Activated T-helper 2 cell treated with anti-CD3 and anti-CD28 coated beads, Interferon-gamma antibody, Interleukin-2, Interleukin-4, amounts not matched to agents 10 μg/mL and 5 μg/mL and 100 μg/mL, durations not matched to agents 14 hours and 24 hours and 36 hours (primary cell): ENCODE data around the gene PCGF2. TPM values are rescaled to one million over a fixed set of nuclear protein-coding genes. Genes with fewer than 3 reads are reported as not detected.

Source experiments
- DNase-seq: peaks from one replicate; pipeline ENCODE4 v3.0.0; 2021; ENCODE audit warnings: low spot score
- H3K27ac Mint-ChIP-seq: one replicate; pipeline ENCODE4 v1.8.0; 2021; ENCODE audit warnings: mixed read lengths
- H3K27me3 Mint-ChIP-seq: one replicate; pipeline ENCODE4 v1.8.0; 2021; ENCODE audit warnings: low read depth, mixed read lengths
- H3K36me3 Mint-ChIP-seq: one replicate; pipeline ENCODE4 v1.8.0; 2021; ENCODE audit warnings: low read depth, mixed read lengths
- H3K4me1 Mint-ChIP-seq: one replicate; pipeline ENCODE4 v1.8.0; 2021; ENCODE audit warnings: low read depth, mixed read lengths
- H3K4me3 Mint-ChIP-seq: one replicate; pipeline ENCODE4 v1.8.0; 2021; ENCODE audit warnings: low read depth, mild to moderate bottlenecking, moderate library complexity, mixed read lengths
- H3K9me3 Mint-ChIP-seq: one replicate; pipeline ENCODE4 v1.8.0; 2021; ENCODE audit warnings: mixed read lengths
- intact Hi-C: fragments of 100-400 bp; cut with micrococcal nuclease; formaldehyde crosslinking; loops from one replicate; pipeline ENCODE4 v1.15.1; 2023
- total RNA-seq: library from RNA; stranded (reverse); gene quantifications from 2 replicates; pipeline ENCODE4 v1.2.3, GENCODE V29; 2022

Gene PCGF2
- total RNA-seq, 1 donor from 2014 or later, result 5.8 TPM

DNA sequence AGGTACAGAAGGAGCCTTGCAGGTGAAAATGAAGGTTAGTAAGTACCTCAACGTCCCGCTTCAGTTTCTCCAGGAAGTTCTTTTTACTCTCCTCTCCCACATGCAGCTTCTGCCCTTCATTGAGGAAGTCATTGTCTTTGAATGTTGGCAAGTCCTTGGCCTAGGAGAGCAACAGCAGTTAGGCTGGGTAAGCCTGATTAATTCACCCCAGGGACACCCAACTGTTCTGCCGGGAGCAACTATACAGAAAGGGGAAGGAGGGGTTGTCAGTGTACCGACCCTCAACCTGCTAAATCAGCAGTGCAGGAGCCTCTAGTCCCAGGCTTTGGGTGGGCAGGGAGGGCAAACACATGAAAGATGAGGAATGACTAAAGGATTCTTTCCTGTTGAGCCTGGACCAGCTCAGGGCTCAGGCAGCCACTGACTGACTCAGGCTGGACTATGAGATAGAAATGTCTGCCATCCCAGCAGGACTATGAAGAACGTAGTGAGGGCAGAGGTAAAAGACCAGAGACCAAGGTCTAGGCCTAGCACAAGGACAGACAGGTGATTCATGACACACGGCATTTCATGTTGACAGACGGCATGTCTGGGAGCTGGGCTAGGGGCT is 29.6 kb upstream of the PCGF2 start:
- H3K4me1 Mint-ChIP-seq, result no peaks in the 10 kb centered on the region
- intact Hi-C loops, result no loop called here
- no peak overlapping the region for H3K27ac Mint-ChIP-seq
- no peak for DNase-seq
- H3K9me3 Mint-ChIP-seq, result no peaks in the 10 kb centered on the region
- H3K4me3 Mint-ChIP-seq, result no peak overlapping the region
- H3K36me3 Mint-ChIP-seq, result peaks cover 60% of the 10 kb centered on the region
- H3K27me3 Mint-ChIP-seq, result no peaks in the 10 kb centered on the region

GRCh38 chr17:38773258-38773657 is 25.1 kb upstream of the PCGF2 start:
- Mint-ChIP-seq H3K4me3 (no peak overlapping the region), H3K27me3 (no peaks in the 10 kb centered on the region), H3K4me1 (no peaks in the 10 kb centered on the region), H3K36me3 (peaks cover 57% of the 10 kb centered on the region), H3K9me3 (no peaks in the 10 kb centered on the region), H3K27ac (no peak overlapping the region)
- intact Hi-C loops, result no loop called here
- DNase-seq, result no peak

- Mint-ChIP-seq H3K4me1 (peaks cover 2% of the 10 kb centered on the region), H3K27ac (no peak overlapping the region), H3K9me3 (no peaks in the 10 kb centered on the region), H3K4me3 (no peak overlapping the region), H3K27me3 (no peaks in the 10 kb centered on the region), H3K36me3 (peaks cover 80% of the 10 kb centered on the region)
- DNase-seq, result no peak
- intact Hi-C loops, result no loop called here
Measured at GRCh38 chr17:38768417-38768816, 20.3 kb upstream of the PCGF2 start.

- no peak overlapping the region for H3K4me3 Mint-ChIP-seq
- H3K27ac Mint-ChIP-seq, result no peak overlapping the region
- H3K4me1 Mint-ChIP-seq, result peaks cover 8% of the 10 kb centered on the region
- intact Hi-C loops, result no loop called here
- no peaks in the 10 kb centered on the region for H3K9me3 Mint-ChIP-seq
- H3K27me3 Mint-ChIP-seq, result no peaks in the 10 kb centered on the region
- peaks cover 83% of the 10 kb centered on the region for H3K36me3 Mint-ChIP-seq
- no peak for DNase-seq
Measured at GRCh38 chr17:38766341-38766740, 18.2 kb upstream of the PCGF2 start.

GRCh38 chr17:38762231-38762630 is 14.1 kb upstream of the PCGF2 start:
- no peak overlapping the region for H3K4me3 Mint-ChIP-seq
- no peaks in the 10 kb centered on the region for H3K27me3 Mint-ChIP-seq
- peaks cover 12% of the 10 kb centered on the region for H3K4me1 Mint-ChIP-seq
- intact Hi-C loops, result no loop called here
- H3K36me3 Mint-ChIP-seq, result peaks cover 79% of the 10 kb centered on the region
- H3K9me3 Mint-ChIP-seq, result no peaks in the 10 kb centered on the region
- H3K27ac Mint-ChIP-seq, result no peak overlapping the region
- no peak for DNase-seq

GRCh38 chr17:38761612-38762011 is 13.5 kb upstream of the PCGF2 start:
- Mint-ChIP-seq H3K4me1 (peaks cover 9% of the 10 kb centered on the region), H3K27ac (peak overlapping the region; percentile 51), H3K4me3 (no peak overlapping the region), H3K36me3 (peaks cover 75% of the 10 kb centered on the region), H3K27me3 (no peaks in the 10 kb centered on the region), H3K9me3 (no peaks in the 10 kb centered on the region)
- no peak for DNase-seq
- intact Hi-C loops, result no loop called here

DNA sequence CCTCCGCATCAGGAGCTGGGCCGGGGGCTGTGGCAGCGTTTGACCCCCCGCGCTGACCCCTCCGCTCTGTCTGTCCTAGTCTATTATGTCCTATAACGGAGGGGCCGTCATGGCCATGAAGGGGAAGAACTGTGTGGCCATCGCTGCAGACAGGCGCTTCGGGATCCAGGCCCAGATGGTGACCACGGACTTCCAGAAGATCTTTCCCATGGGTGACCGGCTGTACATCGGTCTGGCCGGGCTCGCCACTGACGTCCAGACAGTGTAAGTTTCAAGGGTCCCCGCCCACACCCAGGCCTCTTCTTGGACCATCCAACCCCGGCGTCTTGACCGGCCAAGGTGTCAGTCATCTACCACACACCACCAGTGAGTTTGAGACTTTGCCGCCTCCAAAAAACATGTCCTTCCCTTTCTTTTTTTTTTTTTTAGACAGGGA is 5.0 kb upstream of the PCGF2 start:
- Mint-ChIP-seq H3K36me3 (peaks cover 37% of the 10 kb centered on the region), H3K27ac (peak overlapping the region; percentile 99), H3K9me3 (no peaks in the 10 kb centered on the region), H3K27me3 (peaks cover 13% of the 10 kb centered on the region), H3K4me3 (peak overlapping the region; percentile 100), H3K4me1 (peaks cover 31% of the 10 kb centered on the region)
- intact Hi-C loops, result loop anchor here (2.0 to 5.0 kb wide), 5 partner anchors 78 to 446 kb away; partner anchors contain the start of genes EPOP and PLXDC1
- DNase-seq, result no peak

- peaks cover 15% of the 10 kb centered on the region for H3K27me3 Mint-ChIP-seq
- peak within 1 kb of the TSS; percentile 99 for H3K27ac Mint-ChIP-seq
- intact Hi-C loops, result loop anchor here (1.0 to 5.0 kb wide), 8 partner anchors 47 to 446 kb away; partner anchors contain the start of genes CWC25, EPOP, PIP4K2B and PLXDC1
- H3K36me3 Mint-ChIP-seq, result peaks cover 34% of the 10 kb centered on the region
- peak within 1 kb of the TSS; percentile 100 for H3K4me3 Mint-ChIP-seq
- H3K9me3 Mint-ChIP-seq, result no peaks in the 10 kb centered on the region
- H3K4me1 Mint-ChIP-seq, result peaks cover 31% of the 10 kb centered on the region
- DNase-seq, result peak; percentile 97
Measured at GRCh38 chr17:38752308-38753070, 4.4 kb upstream of the PCGF2 start, which contains the start of gene PSMB3. TSS of gene PSMB3 (plus strand) at chr17:38752741. CDS start at chr17:38752827, 86 bp downstream.

DNA sequence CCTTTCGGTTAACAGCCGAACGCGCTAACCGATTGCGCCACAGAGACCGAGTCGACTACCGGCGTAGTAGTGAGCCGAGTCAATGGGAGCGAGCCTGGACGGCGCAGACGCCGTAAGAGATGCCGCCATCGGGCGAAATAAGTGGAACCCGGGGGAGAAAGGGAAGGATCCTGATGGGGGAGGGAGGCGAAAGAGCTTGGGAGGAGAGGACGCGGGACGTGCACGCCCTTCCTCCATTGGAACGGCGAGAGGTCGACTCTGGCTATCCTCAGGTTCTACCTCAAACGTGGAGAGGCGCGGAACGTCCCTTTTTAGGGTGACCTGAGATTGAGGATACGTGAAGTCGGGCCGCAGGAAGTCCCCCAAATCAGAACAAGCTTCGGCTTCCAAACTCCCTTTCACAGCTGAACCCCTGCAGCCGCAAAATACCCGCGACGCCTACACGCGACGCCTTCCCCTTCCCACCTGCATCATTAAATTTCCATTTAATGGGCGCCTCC is 3.7 kb upstream of the PCGF2 start:
- intact Hi-C loops, result loop anchor here (1.0 to 5.0 kb wide), 8 partner anchors 47 to 447 kb away; partner anchors contain the start of genes CWC25, EPOP, PIP4K2B and PLXDC1
- H3K4me1 Mint-ChIP-seq, result peaks cover 32% of the 10 kb centered on the region
- no peaks in the 10 kb centered on the region for H3K9me3 Mint-ChIP-seq
- H3K27me3 Mint-ChIP-seq, result peaks cover 16% of the 10 kb centered on the region
- DNase-seq, result peak; percentile 83
- H3K36me3 Mint-ChIP-seq, result peaks cover 31% of the 10 kb centered on the region
- H3K27ac Mint-ChIP-seq, result peak overlapping the region; percentile 99
- peak overlapping the region; percentile 100 for H3K4me3 Mint-ChIP-seq

DNA sequence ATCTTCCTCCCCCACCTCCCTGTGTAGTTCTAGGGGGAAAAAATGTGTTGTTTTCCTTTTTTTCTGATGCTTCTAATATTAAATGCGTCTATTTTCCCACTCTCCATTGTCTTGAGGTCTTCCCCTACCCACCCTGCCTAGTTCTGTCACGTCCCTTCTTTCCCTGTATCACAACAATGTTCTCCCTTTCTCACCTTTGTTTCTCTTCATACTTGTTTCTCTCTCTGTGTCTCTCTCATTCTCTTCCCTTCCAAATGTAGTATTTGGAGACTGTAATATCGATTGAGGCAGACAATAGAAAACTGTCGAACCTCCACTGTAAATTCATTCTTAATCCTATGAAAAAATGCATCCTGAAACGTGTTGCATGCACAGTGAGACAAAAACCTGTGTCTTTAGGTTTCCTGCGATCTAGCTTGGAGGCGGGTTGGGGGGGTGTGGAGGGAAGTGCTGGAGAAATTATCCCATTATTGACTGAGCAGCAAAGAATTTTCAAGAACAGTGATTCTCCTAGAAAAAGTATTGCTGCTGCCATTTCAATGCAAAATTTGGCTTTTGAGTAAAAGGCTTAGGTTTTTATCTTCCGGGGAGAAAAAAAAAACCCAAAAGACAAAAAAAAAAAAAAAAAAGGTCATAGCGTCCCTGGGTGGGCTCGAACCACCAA is 3.1 kb upstream of the PCGF2 start:
- Mint-ChIP-seq H3K4me1 (peaks cover 38% of the 10 kb centered on the region), H3K27ac (peak overlapping the region; percentile 99), H3K36me3 (peaks cover 28% of the 10 kb centered on the region), H3K4me3 (peak overlapping the region; percentile 100), H3K9me3 (no peaks in the 10 kb centered on the region), H3K27me3 (peaks cover 22% of the 10 kb centered on the region)
- intact Hi-C loops, result loop anchor here (5.0 kb wide), 3 partner anchors 116 to 401 kb away; partner anchors contain the start of gene PLXDC1
- DNase-seq, result no peak

DNA sequence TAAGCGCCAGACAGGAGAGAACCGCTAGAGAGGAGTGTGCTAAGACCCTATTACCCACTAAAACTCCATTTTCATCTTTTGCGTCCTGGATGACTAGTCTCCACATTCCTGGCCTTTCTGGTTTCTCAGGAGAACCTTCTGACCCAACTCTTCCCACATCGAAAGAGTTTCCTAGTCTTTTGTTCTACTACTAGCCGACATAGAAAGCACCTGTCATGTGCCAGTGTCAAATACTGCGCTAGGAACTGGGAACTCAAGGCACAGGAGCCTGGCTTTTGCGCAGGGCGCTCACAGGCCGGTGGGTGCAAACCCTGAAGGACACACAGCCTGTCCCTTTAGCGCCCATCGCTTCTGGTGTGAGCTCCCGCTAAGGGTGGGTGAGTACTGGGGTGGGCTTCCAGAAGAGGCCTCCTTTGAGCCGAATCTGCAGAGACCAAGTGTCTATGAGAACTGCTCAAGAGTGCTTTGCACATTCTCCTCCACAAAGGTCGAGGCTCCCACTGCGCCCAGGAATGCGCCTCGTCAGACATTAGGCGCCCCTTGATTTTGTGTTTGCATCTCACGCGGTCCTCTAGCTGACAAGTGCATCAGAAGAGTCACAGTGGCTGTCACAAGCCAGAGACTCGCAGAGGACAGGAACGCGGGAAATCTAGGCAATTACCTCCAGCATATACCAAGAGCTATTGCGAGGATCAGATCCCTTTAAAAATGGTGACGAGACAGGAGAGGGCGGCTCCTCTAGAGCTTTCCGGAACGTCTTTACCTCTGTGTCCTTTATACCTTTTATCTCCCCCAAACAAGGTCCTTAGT is 2.4 kb upstream of the PCGF2 start:
- DNase-seq, result no peak
- intact Hi-C loops, result loop anchor here (5.0 kb wide), 3 partner anchors 117 to 402 kb away; partner anchors contain the start of gene PLXDC1
- peaks cover 21% of the 10 kb centered on the region for H3K36me3 Mint-ChIP-seq
- H3K27me3 Mint-ChIP-seq, result peaks cover 26% of the 10 kb centered on the region
- H3K4me3 Mint-ChIP-seq, result peak overlapping the region; percentile 100
- no peaks in the 10 kb centered on the region for H3K9me3 Mint-ChIP-seq
- peaks cover 43% of the 10 kb centered on the region for H3K4me1 Mint-ChIP-seq
- H3K27ac Mint-ChIP-seq, result peak overlapping the region; percentile 1

DNA sequence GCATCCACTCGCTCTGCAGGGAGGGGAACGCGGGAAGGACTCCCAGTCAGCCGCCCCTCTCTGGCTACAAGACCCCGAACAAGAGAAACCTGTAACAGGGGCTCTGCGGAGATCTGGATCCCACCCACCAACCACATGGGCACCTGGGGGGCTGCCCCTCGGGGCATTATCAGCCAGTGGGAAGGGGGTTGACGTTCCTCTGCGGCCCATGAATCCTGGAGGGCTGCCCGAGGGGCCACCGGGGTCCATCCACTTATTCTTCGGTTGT is 1.8 kb upstream of the PCGF2 start:
- H3K27ac Mint-ChIP-seq, result no peak overlapping the region
- peaks cover 26% of the 10 kb centered on the region for H3K27me3 Mint-ChIP-seq
- no peak for DNase-seq
- intact Hi-C loops, result loop anchor here (5.0 kb wide), 3 partner anchors 117 to 402 kb away; partner anchors contain the start of gene PLXDC1
- H3K36me3 Mint-ChIP-seq, result peaks cover 18% of the 10 kb centered on the region
- no peaks in the 10 kb centered on the region for H3K9me3 Mint-ChIP-seq
- H3K4me1 Mint-ChIP-seq, result peaks cover 43% of the 10 kb centered on the region
- H3K4me3 Mint-ChIP-seq, result peak overlapping the region; percentile 100
